ENCODE measurements around the gene SMOC2. TPM values are rescaled to one million over a fixed set of nuclear protein-coding genes. Genes with fewer than 3 reads are reported as not detected.

The SMOC2 gene
- total and polyA plus RNA-seq, 2 of the 4 experiments (the other 2 are of a cell fraction): not detected

DNA sequence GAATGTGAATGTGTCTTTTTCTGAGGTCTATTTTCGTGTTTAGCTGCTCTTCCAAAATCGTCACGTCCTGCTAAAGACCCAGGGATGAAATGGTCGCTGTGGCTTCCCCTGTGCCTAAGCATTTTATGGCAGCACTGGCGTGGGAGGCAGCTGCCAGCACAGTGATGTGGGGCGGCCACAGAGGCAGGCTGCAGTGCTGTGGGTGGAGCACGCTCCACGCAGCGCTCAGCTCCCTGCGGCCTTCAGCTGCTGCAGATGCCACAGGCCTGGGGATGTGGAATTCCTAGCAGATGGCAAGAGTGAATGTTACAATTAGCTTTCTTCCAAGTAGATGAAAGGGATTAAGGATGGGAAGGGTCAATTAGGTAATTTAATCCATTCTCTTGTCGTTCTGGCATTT is 242.6 kb downstream of the SMOC2 start:
- ChIA-PET CTCF (no interaction called here), POLR2A (ENCODE audit: unreplicated experiment) (no interaction called here)
- Histone ChIP-seq H3K27ac (ENCODE audit: insufficient read depth, low read length) (no peak overlapping the region), H2AK5ac (ENCODE audit: low read depth, low read length) (no peak overlapping the region), H3K14ac (replicated peaks; ENCODE audit: low read depth, low read length) (no peak overlapping the region), H3K4me3 (ENCODE audit: insufficient read depth, low read depth, low read length) (no peak overlapping the region), H2BK15ac (ENCODE audit: low read depth, low read length) (no peak overlapping the region), H2AK9ac (replicated peaks; ENCODE audit: low read depth, low read length, poor library complexity) (no peak overlapping the region), H3K56ac (ENCODE audit: extremely low read depth, insufficient read depth, low read length) (no peak overlapping the region), H4K8ac (ENCODE audit: low read depth in 2 of 2, low read length in 2 of 2) (no peak overlapping the region), H2BK120ac (ENCODE audit: low read depth, low read length) (no peak overlapping the region), H2BK20ac (ENCODE audit: low read depth, low read length) (no peak overlapping the region), H3K36me3 (ENCODE audit: control insufficient read depth, insufficient read depth, low read length) (no peaks in the 10 kb centered on the region), H3K4ac (ENCODE audit: low read depth, low read length) (no peak overlapping the region), H3K9me1 (ENCODE audit: insufficient read depth, low read length) (no peaks in the 10 kb centered on the region), H3K9ac (ENCODE audit: low read depth, low read length) (no peak overlapping the region), H3K4me1 (ENCODE audit: control insufficient read depth, insufficient read depth, low read length) (no peaks in the 10 kb centered on the region), H3K4me2 (ENCODE audit: low read depth, low read length) (no peak overlapping the region), H2BK5ac (ENCODE audit: low read depth, low read length, poor library complexity, severe bottlenecking) (no peak overlapping the region), H4K5ac (ENCODE audit: low read depth, low read length) (no peak overlapping the region), H4K91ac (ENCODE audit: insufficient read depth, low read depth, low read length) (no peak overlapping the region), H3K79me1 (ENCODE audit: low read depth in 1 of 2, low read length in 2 of 2) (no peaks in the 10 kb centered on the region), H3K23ac (ENCODE audit: low read depth, low read length) (no peak overlapping the region), H4K20me1 (ENCODE audit: insufficient read depth, low read length) (no peaks in the 10 kb centered on the region), H2AFZ (replicated peaks; ENCODE audit: low read length, poor library complexity) (no peak overlapping the region), H3K18ac (ENCODE audit: low read depth, low read length) (no peak overlapping the region), H3K9me3 (ENCODE audit: control insufficient read depth, insufficient read depth, low read length) (peaks cover 34% of the 10 kb centered on the region), H3K27me3 (ENCODE audit: control insufficient read depth, insufficient read depth, low read length) (no peaks in the 10 kb centered on the region)
- no peak for ATAC-seq (ENCODE audit: low read depth)
- DNase-seq: no peak
- BruUV-seq (replicated peaks): no TSS peak
- dilution Hi-C loops (cut with HindIII; ENCODE audit: low sequenced_read_pairs, unreplicated experiment) (no loop called here), in situ Hi-C loops (cut with MboI; ENCODE audit: low sequenced_read_pairs) (no loop called here), intact Hi-C loops (cut with micrococcal nuclease) (no loop called here)
- TF ChIP-seq MAZ (IDR thresholded peaks at IDR 0.05; ENCODE audit: borderline replicate concordance, low read depth, low read length): no peak
- no peak for TF ChIP-seq RCOR1 (IDR thresholded peaks at IDR 0.05; ENCODE audit: insufficient replicate concordance, low read length)
- TF ChIP-seq RAD21 (IDR thresholded peaks at IDR 0.05; ENCODE audit: low read length): no peak
- no peak for TF ChIP-seq CHD1 (IDR thresholded peaks at IDR 0.05; ENCODE audit: low read depth, low read length)
- TF ChIP-seq BHLHE40 (IDR thresholded peaks at IDR 0.05; ENCODE audit: low read depth, low read length): no peak
- TF ChIP-seq USF2 (IDR thresholded peaks at IDR 0.05; ENCODE audit: low read depth, low read length): no peak
- TF ChIP-seq NFE2L2 (IDR thresholded peaks at IDR 0.05; ENCODE audit: low read depth, low read length): no peak
- TF ChIP-seq POLR2A (IDR thresholded peaks at IDR 0.05; ENCODE audit: low read depth, low read length): no peak
- no peak for TF ChIP-seq MXI1 (IDR thresholded peaks at IDR 0.05; ENCODE audit: borderline replicate concordance, low read depth, low read length)
- TF ChIP-seq, protein P1, sequence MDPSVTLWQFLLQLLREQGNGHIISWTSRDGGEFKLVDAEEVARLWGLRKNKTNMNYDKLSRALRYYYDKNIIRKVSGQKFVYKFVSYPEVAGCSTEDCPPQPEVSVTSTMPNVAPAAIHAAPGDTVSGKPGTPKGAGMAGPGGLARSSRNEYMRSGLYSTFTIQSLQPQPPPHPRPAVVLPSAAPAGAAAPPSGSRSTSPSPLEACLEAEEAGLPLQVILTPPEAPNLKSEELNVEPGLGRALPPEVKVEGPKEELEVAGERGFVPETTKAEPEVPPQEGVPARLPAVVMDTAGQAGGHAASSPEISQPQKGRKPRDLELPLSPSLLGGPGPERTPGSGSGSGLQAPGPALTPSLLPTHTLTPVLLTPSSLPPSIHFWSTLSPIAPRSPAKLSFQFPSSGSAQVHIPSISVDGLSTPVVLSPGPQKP (IDR thresholded peaks at IDR 0.05; ENCODE audit: borderline replicate concordance, low read depth, low read length): no peak
- TF ChIP-seq, protein P2, sequence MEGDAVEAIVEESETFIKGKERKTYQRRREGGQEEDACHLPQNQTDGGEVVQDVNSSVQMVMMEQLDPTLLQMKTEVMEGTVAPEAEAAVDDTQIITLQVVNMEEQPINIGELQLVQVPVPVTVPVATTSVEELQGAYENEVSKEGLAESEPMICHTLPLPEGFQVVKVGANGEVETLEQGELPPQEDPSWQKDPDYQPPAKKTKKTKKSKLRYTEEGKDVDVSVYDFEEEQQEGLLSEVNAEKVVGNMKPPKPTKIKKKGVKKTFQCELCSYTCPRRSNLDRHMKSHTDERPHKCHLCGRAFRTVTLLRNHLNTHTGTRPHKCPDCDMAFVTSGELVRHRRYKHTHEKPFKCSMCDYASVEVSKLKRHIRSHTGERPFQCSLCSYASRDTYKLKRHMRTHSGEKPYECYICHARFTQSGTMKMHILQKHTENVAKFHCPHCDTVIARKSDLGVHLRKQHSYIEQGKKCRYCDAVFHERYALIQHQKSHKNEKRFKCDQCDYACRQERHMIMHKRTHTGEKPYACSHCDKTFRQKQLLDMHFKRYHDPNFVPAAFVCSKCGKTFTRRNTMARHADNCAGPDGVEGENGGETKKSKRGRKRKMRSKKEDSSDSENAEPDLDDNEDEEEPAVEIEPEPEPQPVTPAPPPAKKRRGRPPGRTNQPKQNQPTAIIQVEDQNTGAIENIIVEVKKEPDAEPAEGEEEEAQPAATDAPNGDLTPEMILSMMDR (conservative IDR thresholded peaks at IDR 0.05; ENCODE audit: low read depth, low read length): no peak
- no peak for TF ChIP-seq SMC3 (IDR thresholded peaks at IDR 0.05; ENCODE audit: low read depth, low read length)
- TF ChIP-seq FOS (IDR thresholded peaks at IDR 0.05; ENCODE audit: low read depth, low read length): no peak
- TF ChIP-seq RFX5 (IDR thresholded peaks at IDR 0.05; ENCODE audit: low read depth, low read length): no peak
- TF ChIP-seq CEBPB (IDR thresholded peaks at IDR 0.05; ENCODE audit: low read depth, low read length): no peak
- no peak for TF ChIP-seq MAFK (IDR thresholded peaks at IDR 0.05; ENCODE audit: low read depth, low read length)
- WGBS, 2 experiments (ENCODE audit: extremely low coverage in 2 of 2, insufficient read length in 1 of 2): 17% methylated on average over 1 of the region's 11 CpGs; no CpG with 5 or more reads in 1 of the 2 experiments

Measured in IMR-90 (cell line).